Common myeloid progenitor, CD34-positive (primary cell): ENCODE results near the gene A1CF.
"Not testable (repeated sequence)": the region's sequence is repeated elsewhere in the genome, so short reads cannot be mapped to it uniquely, and the experiment has no call there.

Source experiments
- CTCF ChIA-PET: fragments of 350-600 bp; sonication (Branson Sonifier 250); formaldehyde crosslinking; loops from one replicate; lab custom pipeline; 2021; ENCODE audit warnings: antibody characterized with exemption; lab: Charles Lee
- POLR2A ChIA-PET: fragments of 350-600 bp; sonication (Branson Sonifier 250); formaldehyde crosslinking; loops from one replicate; lab custom pipeline; 2021; ENCODE audit warnings: antibody characterized with exemption; lab: Charles Lee
- DNase-seq, 3 donors: peaks; one replicate each; pipeline versions ENCODE4 v3.0.0 to v3.0.0-alpha.2; 2013
- H3K27ac ChIP-seq, 2 experiments: 1 replicate in 1 of 2; 2 replicates in 1 of 2; pipeline ENCODE4 v1.7.0; 2013; ENCODE audit warnings: inconsistent platforms in 2 of 2, low read length in 2 of 2, mild to moderate bottlenecking in 2 of 2, low read depth in 1 of 2, moderate library complexity in 1 of 2; ENCODE audit not compliant: severe bottlenecking in 2 of 2, insufficient read depth in 1 of 2, poor library complexity in 1 of 2
- H3K27me3 ChIP-seq, 5 experiments: replicated peaks in 2 of 5; 1 replicate in 3 of 5; 2 replicates in 2 of 5; pipeline versions ENCODE4 v1.6.1 to v1.7.0; 2013; ENCODE audit warnings: low read length in 4 of 5, mild to moderate bottlenecking in 2 of 5, moderate library complexity in 2 of 5, inconsistent platforms in 1 of 5; ENCODE audit not compliant: insufficient read depth in 5 of 5, control insufficient read depth in 4 of 5
- H3K36me3 ChIP-seq, 4 experiments: 1 replicate in 2 of 4; 2 replicates in 2 of 4; pipeline versions ENCODE4 v1.6.1 to v1.7.0; 2013; ENCODE audit warnings: low read length in 3 of 4, control low read depth in 1 of 4, mild to moderate bottlenecking in 1 of 4; ENCODE audit not compliant: control insufficient read depth in 4 of 4, insufficient read depth in 4 of 4
- H3K4me1 ChIP-seq, 4 experiments: 1 replicate in 3 of 4; 2 replicates in 1 of 4; pipeline versions ENCODE4 v1.6.1 to v1.7.1; 2013; ENCODE audit warnings: low read length in 3 of 4, mild to moderate bottlenecking in 3 of 4, control low read depth in 1 of 4, inconsistent platforms in 1 of 4, moderate library complexity in 1 of 4; ENCODE audit not compliant: control insufficient read depth in 4 of 4, insufficient read depth in 4 of 4; ENCODE audit errors: control extremely low read depth in 1 of 4
- H3K4me3 ChIP-seq, 7 experiments: 1 replicate in 4 of 7; 2 replicates in 3 of 7; pipeline versions ENCODE4 v1.5.1 to v1.7.0; 2013; ENCODE audit warnings: mild to moderate bottlenecking in 7 of 7, low read length in 6 of 7, moderate library complexity in 6 of 7, inconsistent platforms in 2 of 7, low read depth in 2 of 7, control low read depth in 1 of 7; ENCODE audit not compliant: insufficient read depth in 4 of 7, control insufficient read depth in 1 of 7; ENCODE audit errors: extremely low read depth in 1 of 7
- H3K9me3 ChIP-seq, 5 experiments: 1 replicate in 4 of 5; 2 replicates in 1 of 5; pipeline versions ENCODE4 v1.6.1 to v1.7.1; 2013; ENCODE audit warnings: low read length in 4 of 5, mild to moderate bottlenecking in 2 of 5, inconsistent platforms in 1 of 5, low read depth in 1 of 5, moderate library complexity in 1 of 5; ENCODE audit not compliant: control insufficient read depth in 4 of 5, insufficient read depth in 2 of 5; ENCODE audit errors: control extremely low read depth in 1 of 5
- WGBS: methylation state at CpG from one replicate; pipeline ENCODE4 v1.1.5; 2013; ENCODE audit not compliant: insufficient coverage; 5-methylcytosine and 5-hydroxymethylcytosine counted together

A1CF gene

DNA sequence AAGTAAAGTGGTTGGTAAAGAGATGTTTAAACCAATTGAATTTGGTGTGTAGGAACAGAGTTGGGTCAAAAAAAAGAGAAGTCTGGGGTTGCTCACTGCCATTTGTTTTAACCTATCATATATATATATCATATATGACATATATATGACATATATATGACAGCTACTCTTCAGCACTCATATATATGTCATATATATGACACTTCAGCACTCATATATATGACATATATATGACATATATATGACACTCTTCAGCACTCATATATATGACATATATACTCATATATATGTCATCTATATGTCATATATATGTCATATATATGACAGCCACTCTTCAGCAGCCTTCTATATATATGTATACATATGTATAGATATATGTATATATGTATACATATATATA, 8.9 kb upstream of the A1CF start:
- H3K27me3 ChIP-seq, result peaks cover 0 to 6% (median 0%) of the 10 kb centered on the region in 5 experiments
- ChIA-PET POLR2A (no interaction called here), CTCF (no interaction called here)
- no peak overlapping the region for H3K27ac ChIP-seq
- no peaks in the 10 kb centered on the region for H3K4me1 ChIP-seq
- H3K4me3 ChIP-seq, result no peak overlapping the region
- no peaks in the 10 kb centered on the region for H3K9me3 ChIP-seq
- H3K36me3 ChIP-seq, result no peaks in the 10 kb centered on the region
- no peak for DNase-seq

DNA sequence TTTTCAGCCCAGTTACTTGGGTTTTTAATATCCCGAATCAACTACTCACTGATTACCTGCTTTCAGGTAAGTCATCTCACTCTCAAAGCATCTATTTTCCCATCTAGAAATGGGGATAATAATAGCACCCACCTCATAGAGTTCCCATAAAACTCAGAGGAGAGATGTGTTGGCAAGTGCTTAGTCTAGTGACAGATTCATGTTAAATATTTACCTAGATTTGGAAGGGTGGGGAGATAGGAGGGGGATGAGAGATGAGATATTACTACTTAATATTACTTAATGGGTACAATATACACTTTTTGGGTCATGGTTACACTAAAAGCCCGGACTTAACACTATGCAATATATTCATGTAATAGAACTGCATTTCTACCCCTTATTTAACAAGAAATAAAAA, 7.0 kb upstream of the A1CF start:
- Histone ChIP-seq H3K27ac (no peak overlapping the region), H3K36me3 (no peaks in the 10 kb centered on the region), H3K27me3 (peaks cover 0 to 8% (median 0%) of the 10 kb centered on the region in 5 experiments), H3K9me3 (no peaks in the 10 kb centered on the region), H3K4me1 (no peaks in the 10 kb centered on the region), H3K4me3 (no peak overlapping the region)
- DNase-seq, result no peak
- CTCF ChIA-PET, result no interaction called here
- POLR2A ChIA-PET, result no interaction called here
- no CpG with 5 or more reads among the region's 2 CpGs for WGBS

GRCh38 chr10:50884302-50884701, 1.1 kb downstream of the A1CF start:
- no peak overlapping the region for H3K4me3 ChIP-seq
- 100% methylated on average over 1 of the region's 3 CpGs for WGBS

GRCh38 chr10:50883629-50884028, 1.8 kb downstream of the A1CF start:
- no peak for DNase-seq
- no peaks in the 10 kb centered on the region for H3K9me3 ChIP-seq
- H3K4me3 ChIP-seq, result no peak overlapping the region
- WGBS, result no CpG with 5 or more reads among the region's 5 CpGs
- ChIA-PET CTCF (no interaction called here), POLR2A (no interaction called here)
- H3K36me3 ChIP-seq, result no peaks in the 10 kb centered on the region
- no peaks in the 10 kb centered on the region for H3K4me1 ChIP-seq
- H3K27me3 ChIP-seq, result peaks cover 0 to 5% (median 1%) of the 10 kb centered on the region in 5 experiments
- H3K27ac ChIP-seq, result no peak overlapping the region

More at GRCh38 chr10:50884302-50884701, 1.1 kb downstream of the A1CF start:
- Histone ChIP-seq H3K27ac (no peak overlapping the region), H3K9me3 (no peaks in the 10 kb centered on the region), H3K36me3 (no peaks in the 10 kb centered on the region), H3K27me3 (peaks cover 0 to 5% (median 4%) of the 10 kb centered on the region in 5 experiments), H3K4me1 (no peaks in the 10 kb centered on the region)
- POLR2A ChIA-PET, result no interaction called here
- no peak for DNase-seq
- CTCF ChIA-PET, result no interaction called here

DNA sequence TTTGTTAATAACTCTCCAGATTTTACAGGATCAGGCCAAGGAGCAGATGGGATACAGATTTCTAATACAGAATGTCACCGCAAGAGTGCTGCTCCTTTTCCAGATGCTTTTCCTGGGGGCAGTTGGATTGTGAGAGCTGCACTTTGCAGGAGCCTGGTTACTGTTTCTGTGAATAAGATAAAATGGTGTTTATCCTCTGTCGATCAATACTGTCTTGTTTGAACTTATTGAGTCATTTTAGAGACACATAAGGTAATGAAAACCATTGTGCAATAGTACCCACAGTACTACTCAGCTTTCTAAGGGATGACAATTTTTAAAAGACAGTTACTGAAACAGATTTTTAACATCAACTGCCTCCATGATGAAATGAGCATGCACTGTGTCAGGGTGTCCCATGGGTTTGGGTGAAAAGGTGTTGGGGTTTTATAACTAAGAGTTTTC, 2.9 kb downstream of the A1CF start:
- Histone ChIP-seq H3K36me3 (no peaks in the 10 kb centered on the region), H3K9me3 (no peaks in the 10 kb centered on the region), H3K27me3 (peaks cover 0 to 5% (median 0%) of the 10 kb centered on the region in 5 experiments), H3K4me1 (no peaks in the 10 kb centered on the region), H3K27ac (no peak overlapping the region), H3K4me3 (no peak overlapping the region)
- POLR2A ChIA-PET, result no interaction called here
- WGBS, result 100% methylated on average over 1 of the region's 2 CpGs
- no peak for DNase-seq
- CTCF ChIA-PET, result no interaction called here

GRCh38 chr10:50881046-50881445, 4.4 kb downstream of the A1CF start:
- POLR2A ChIA-PET, result not testable (repeated sequence)
- 89% methylated on average over 5 of the region's 10 CpGs for WGBS

GRCh38 chr10:50876429-50876828, 9.0 kb downstream of the A1CF start:
- 95% methylated on average over 2 of the region's 2 CpGs for WGBS
- Histone ChIP-seq H3K27me3 (peaks cover 0 to 3% (median 0%) of the 10 kb centered on the region in 5 experiments), H3K4me3 (no peak overlapping the region), H3K9me3 (no peaks in the 10 kb centered on the region), H3K4me1 (no peaks in the 10 kb centered on the region), H3K36me3 (no peaks in the 10 kb centered on the region), H3K27ac (no peak overlapping the region)
- no peak for DNase-seq
- CTCF ChIA-PET, result no interaction called here
- POLR2A ChIA-PET, result no interaction called here

More at GRCh38 chr10:50881046-50881445, 4.4 kb downstream of the A1CF start:
- H3K9me3 ChIP-seq, H3K4me3 ChIP-seq, H3K4me1 ChIP-seq, H3K36me3 ChIP-seq, H3K27ac ChIP-seq, CTCF ChIA-PET, DNase-seq, H3K27me3 ChIP-seq: not testable (repeated sequence)
